Activated CD8-positive, alpha-beta memory T cell treated with anti-CD3 and anti-CD28 coated beads, Interleukin-2, amount 50 U/mL, for 1 hour (primary cell): ENCODE measurements around the gene PTH2.
"Not testable (repeated sequence)": the region's sequence is repeated elsewhere in the genome, so short reads cannot be mapped to it uniquely, and the experiment has no call there.

Experiments
- DNase-seq: peaks from one replicate; pipeline ENCODE4 v3.0.0-alpha.2; 2020; ENCODE audit errors: extremely low read depth

The PTH2 gene

GRCh38 chr19:49447485-49448431 is 24.5 kb upstream of the PTH2 start:
- no peak for DNase-seq

- DNase-seq: no peak
Observed at GRCh38 chr19:49445997-49446396, 22.8 kb upstream of the PTH2 start.

GRCh38 chr19:49444100-49444700 is 21.0 kb upstream of the PTH2 start:
- not testable (repeated sequence) for DNase-seq

GRCh38 chr19:49443366-49444099 is 20.3 kb upstream of the PTH2 start:
- peak; percentile 87 for DNase-seq

GRCh38 chr19:49442771-49443365 is 19.6 kb upstream of the PTH2 start:
- no peak for DNase-seq

- DNase-seq: no peak
Observed at GRCh38 chr19:49442354-49442753, 19.1 kb upstream of the PTH2 start.

- DNase-seq: no peak
Observed at GRCh38 chr19:49441960-49442350, 18.7 kb upstream of the PTH2 start.

GRCh38 chr19:49441210-49441959 is 18.1 kb upstream of the PTH2 start, which contains the start of gene SLC17A7:
Gene SLC17A7, minus strand, starts transcription at chr19:49441527. Its CDS starts 148 bp downstream, at chr19:49441379.
- no peak for DNase-seq

GRCh38 chr19:49440439-49441209 is 17.4 kb upstream of the PTH2 start:
- DNase-seq: no peak

- no peak for DNase-seq
Observed at GRCh38 chr19:49439836-49440235, 16.6 kb upstream of the PTH2 start.

GRCh38 chr19:49438261-49438660 is 15.0 kb upstream of the PTH2 start:
- DNase-seq: no peak

GRCh38 chr19:49437231-49437630 is 14.0 kb upstream of the PTH2 start:
- DNase-seq: no peak

- no peak for DNase-seq
Observed at GRCh38 chr19:49436381-49437017, 13.3 kb upstream of the PTH2 start.

GRCh38 chr19:49435670-49436069 is 12.4 kb upstream of the PTH2 start:
- no peak for DNase-seq

- DNase-seq: no peak
Observed at GRCh38 chr19:49434907-49435583, 11.8 kb upstream of the PTH2 start.

GRCh38 chr19:49433240-49433901 is 10.1 kb upstream of the PTH2 start:
- no peak for DNase-seq

GRCh38 chr19:49432141-49433073 is 9.2 kb upstream of the PTH2 start:
- no peak for DNase-seq

- no peak for DNase-seq
Observed at GRCh38 chr19:49431330-49431749, 8.1 kb upstream of the PTH2 start.
